Kidney (tissue), 14 donors: ENCODE measurements around the gene TTC1. TPM values are rescaled to one million over a fixed set of nuclear protein-coding genes. Genes with fewer than 3 reads are reported as not detected.
A peak's percentile ranks its signal among the peaks of the same experiment; 100 is the strongest.
"Not testable (repeated sequence)": the region's sequence is repeated elsewhere in the genome, so short reads cannot be mapped to it uniquely, and the experiment has no call there.

Experiments
- DNase-seq, 5 donors: peaks; one replicate each; pipeline ENCODE4 v3.0.0-alpha.2; 2013 to 2020
- FAIRE-seq: peaks from 2 replicates; lab custom pipeline; 2012; peaks lifted over from hg19 to GRCh38; lab: Jason Lieb, UNC
- H3K27ac ChIP-seq, 2 donors: one replicate each; pipeline ENCODE4 v1.7.0; 2013; ENCODE audit warnings: low read depth in 2 of 2, low read length in 2 of 2, inconsistent platforms in 1 of 2
- H3K27me3 ChIP-seq: one replicate; pipeline ENCODE4 v1.7.1; 2013; ENCODE audit warnings: low read length, inconsistent platforms; ENCODE audit not compliant: control insufficient read depth, insufficient read depth
- H3K36me3 ChIP-seq, 3 donors: one replicate each; pipeline versions ENCODE4 v1.7.0 to v1.7.1; 2013; ENCODE audit warnings: low read length in 3 of 3, control low read depth in 1 of 3, inconsistent platforms in 1 of 3; ENCODE audit not compliant: insufficient read depth in 3 of 3, control insufficient read depth in 2 of 3
- H3K4me1 ChIP-seq, 3 donors: one replicate each; pipeline versions ENCODE4 v1.7.0 to v1.7.1; 2013; ENCODE audit warnings: low read length in 3 of 3, inconsistent platforms in 1 of 3, low read depth in 1 of 3; ENCODE audit not compliant: control insufficient read depth in 2 of 3, insufficient read depth in 2 of 3
- H3K4me3 ChIP-seq, 3 donors: one replicate each; pipeline versions ENCODE4 v1.7.0 to v1.8.1; 2013; ENCODE audit warnings: low read length in 3 of 3, control low read depth in 1 of 3, inconsistent platforms in 1 of 3
- H3K9ac ChIP-seq, 3 donors: one replicate each; pipeline versions ENCODE4 v1.7.0 to v1.7.1; 2013; ENCODE audit warnings: low read length in 3 of 3, control low read depth in 1 of 3, inconsistent platforms in 1 of 3
- H3K9me3 ChIP-seq, 3 donors: one replicate each; pipeline versions ENCODE4 v1.7.0 to v1.7.1; 2013; ENCODE audit warnings: low read length in 3 of 3, control low read depth in 1 of 3, inconsistent platforms in 1 of 3; ENCODE audit not compliant: control insufficient read depth in 2 of 3, insufficient read depth in 1 of 3
- intact Hi-C: fragments of 100-400 bp; cut with DNase I; formaldehyde crosslinking; loops from one replicate; pipeline ENCODE4 v1.11.1; 2022
- polyA plus RNA-seq: library from polyadenylated mRNA; stranded (reverse); fragments of 350-450 nt; fragmentation: Illumina TruSeq; extraction: RNeasy Lipid Tissue Mini Kit (QIAGEN cat#74804); gene quantifications from one replicate; pipeline ENCODE4 v1.2.3, GENCODE V29; 2014; ENCODE audit warnings: low read depth, low replicate concordance; ENCODE audit not compliant: insufficient read depth
- total RNA-seq: library from RNA; stranded (reverse); fragmentation: NEBNext Ultra II Directional; extraction: Animal tissue kit (Norgen Biotek cat#: 25700); gene quantifications from one replicate; pipeline ENCODE4 v1.2.1, GENCODE V29; 2021
- TF ChIP-seq, protein P1 (sequence below): IDR thresholded peaks from 3 replicates; pipeline ENCODE4 v1.5.1; 2012; ENCODE audit warnings: mild to moderate bottlenecking, moderate library complexity, borderline replicate concordance; ENCODE audit not compliant: insufficient read depth; ENCODE audit errors: extremely low read depth
- donor health status: control.
- donor health status: control.
- donor health status: control.
- donor health status: control.
- donor health status: control.
- donor health status: DM: yes; HTN: yes; CAD: no.
- donor health status: Normal renal cell carcinoma (clear cell type).

The TTC1 gene
- total and polyA plus RNA-seq, 2 donors from 2014 or later, result 41.4 to 94.4 TPM

GRCh38 chr5:160064417-160064810 is 55.5 kb downstream of the TTC1 start:
- peak overlapping the region in 1 of 2 donors; percentile 49 for H3K27ac ChIP-seq
- FAIRE-seq, result no peak
- DNase-seq, result no peak
- peaks cover 0 to 13% (median 10%) of the 10 kb centered on the region in 3 donors for H3K4me1 ChIP-seq
- H3K36me3 ChIP-seq, result peaks cover 2 to 7% (median 6%) of the 10 kb centered on the region in 3 donors
- no peak overlapping the region for H3K4me3 ChIP-seq
- TF ChIP-seq, protein P1, sequence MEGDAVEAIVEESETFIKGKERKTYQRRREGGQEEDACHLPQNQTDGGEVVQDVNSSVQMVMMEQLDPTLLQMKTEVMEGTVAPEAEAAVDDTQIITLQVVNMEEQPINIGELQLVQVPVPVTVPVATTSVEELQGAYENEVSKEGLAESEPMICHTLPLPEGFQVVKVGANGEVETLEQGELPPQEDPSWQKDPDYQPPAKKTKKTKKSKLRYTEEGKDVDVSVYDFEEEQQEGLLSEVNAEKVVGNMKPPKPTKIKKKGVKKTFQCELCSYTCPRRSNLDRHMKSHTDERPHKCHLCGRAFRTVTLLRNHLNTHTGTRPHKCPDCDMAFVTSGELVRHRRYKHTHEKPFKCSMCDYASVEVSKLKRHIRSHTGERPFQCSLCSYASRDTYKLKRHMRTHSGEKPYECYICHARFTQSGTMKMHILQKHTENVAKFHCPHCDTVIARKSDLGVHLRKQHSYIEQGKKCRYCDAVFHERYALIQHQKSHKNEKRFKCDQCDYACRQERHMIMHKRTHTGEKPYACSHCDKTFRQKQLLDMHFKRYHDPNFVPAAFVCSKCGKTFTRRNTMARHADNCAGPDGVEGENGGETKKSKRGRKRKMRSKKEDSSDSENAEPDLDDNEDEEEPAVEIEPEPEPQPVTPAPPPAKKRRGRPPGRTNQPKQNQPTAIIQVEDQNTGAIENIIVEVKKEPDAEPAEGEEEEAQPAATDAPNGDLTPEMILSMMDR, result no peak
- H3K9me3 ChIP-seq, result no peaks in the 10 kb centered on the region
- intact Hi-C loops, result no loop called here
- no peak overlapping the region for H3K9ac ChIP-seq
- no peaks in the 10 kb centered on the region for H3K27me3 ChIP-seq

- TF ChIP-seq, protein P1, result no peak
- FAIRE-seq, result no peak
Observed at GRCh38 chr5:160064995-160065614, 56.2 kb downstream of the TTC1 start.

GRCh38 chr5:160069120-160069519 is 60.2 kb downstream of the TTC1 start:
- DNase-seq, H3K27ac ChIP-seq, H3K27me3 ChIP-seq, H3K36me3 ChIP-seq, H3K9me3 ChIP-seq, intact Hi-C loops, H3K4me3 ChIP-seq, FAIRE-seq, H3K9ac ChIP-seq: not testable (repeated sequence)
- peaks cover 0 to 16% (median 13%) of the 10 kb centered on the region in 3 donors for H3K4me1 ChIP-seq

More at GRCh38 chr5:160064995-160065614, 56.2 kb downstream of the TTC1 start:
- Histone ChIP-seq H3K4me1 (peaks cover 0 to 13% (median 10%) of the 10 kb centered on the region in 3 donors), H3K9ac (no peak overlapping the region), H3K36me3 (peaks cover 2 to 6% (median 4%) of the 10 kb centered on the region in 3 donors), H3K27ac (peak overlapping the region in 1 of 2 donors; percentile 79), H3K27me3 (no peaks in the 10 kb centered on the region), H3K4me3 (no peak overlapping the region), H3K9me3 (no peaks in the 10 kb centered on the region)
- intact Hi-C loops, result no loop called here
- peak in 3 of 5 donors; percentile 21 to 64 (median 39) for DNase-seq

DNA sequence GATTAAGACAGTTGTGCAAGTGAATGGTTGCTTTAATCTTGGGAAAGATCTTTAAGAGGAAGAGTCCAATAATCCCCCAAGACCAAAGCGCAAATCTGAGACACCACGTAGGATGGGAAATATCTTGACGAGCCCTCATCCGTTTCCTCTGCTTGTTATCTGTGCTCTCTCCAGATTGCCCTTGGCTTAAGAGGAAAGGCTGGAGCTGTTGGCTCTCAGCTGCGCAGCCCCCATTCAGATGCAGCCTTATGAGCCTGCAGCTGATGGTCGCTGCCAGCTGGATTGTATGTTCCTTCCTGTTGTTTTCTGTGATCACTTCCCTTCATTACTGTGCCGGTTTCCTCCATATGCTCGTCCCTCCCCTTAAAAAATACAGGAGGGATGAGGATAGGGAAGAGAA is 62.6 kb downstream of the TTC1 start:
- DNase-seq (peak in 1 of 5 donors; percentile 54), FAIRE-seq (no peak)
- Histone ChIP-seq H3K4me3 (peak overlapping the region in 1 of 3 donors; percentile 12), H3K36me3 (peaks cover 0 to 3% (median 0%) of the 10 kb centered on the region in 3 donors), H3K27me3 (no peaks in the 10 kb centered on the region), H3K9me3 (no peaks in the 10 kb centered on the region), H3K9ac (no peak overlapping the region), H3K27ac (no peak overlapping the region), H3K4me1 (peaks cover 0 to 6% (median 3%) of the 10 kb centered on the region in 3 donors)
- TF ChIP-seq, protein P1, result no peak
- intact Hi-C loops, result no loop called here
